HepG2 (cell line): Measurements from ENCODE around the gene TOX4. TPM values are rescaled to one million over a fixed set of nuclear protein-coding genes. Genes with fewer than 3 reads are reported as not detected.

Source experiments
- ATF7 ChIP-seq, 2 experiments: fragments of 450-650 bp in 1 of 2; sonication (generic) in 1 of 2; formaldehyde crosslinking in 1 of 2; IDR thresholded peaks; 2 replicates each; pipeline versions ENCODE4 v1.4.0 to v1.6.1; 2016 to 2020; ENCODE audit warnings: antibody characterized with exemption in 1 of 2, mild to moderate bottlenecking in 1 of 2, missing genetic modification reagents in 1 of 2
- E2F2 ChIP-seq: sonication (generic); formaldehyde crosslinking; IDR thresholded peaks from 2 replicates; pipeline ENCODE4 v1.4.0; 2020; ENCODE audit warnings: missing genetic modification reagents, borderline replicate concordance
- FOSL1 ChIP-seq: sonication (generic); formaldehyde crosslinking; IDR thresholded peaks from 2 replicates; pipeline ENCODE4 v1.9.0; 2021; ENCODE audit warnings: missing genetic modification reagents, borderline replicate concordance
- ISL2 ChIP-seq: sonication (generic); formaldehyde crosslinking; IDR thresholded peaks from 2 replicates; pipeline ENCODE4 v1.5.0; 2020; ENCODE audit warnings: missing genetic modification reagents
- KMT2A ChIP-seq: sonication (generic); formaldehyde crosslinking; IDR thresholded peaks from 2 replicates; pipeline ENCODE4 v1.4.0; 2020; ENCODE audit warnings: missing genetic modification reagents
- NFYC ChIP-seq: IDR thresholded peaks from 2 replicates; pipeline ENCODE4 v1.6.1; 2016; ENCODE audit warnings: missing genetic modification reagents, missing compliant biosample characterization
- PHF5A ChIP-seq: IDR thresholded peaks from one replicate; pipeline ENCODE4 v1.6.1; 2018; ENCODE audit warnings: low read depth, missing genetic modification reagents; ENCODE audit not compliant: unreplicated experiment
- RFX1 ChIP-seq: fragments of 450-650 bp; IDR thresholded peaks from 2 replicates; pipeline ENCODE4 v1.6.1; 2017
- SNRNP70 ChIP-seq: fragments of 200-400 bp; formaldehyde crosslinking; IDR thresholded peaks from 2 replicates; pipeline ENCODE4 v1.6.1; 2017; ENCODE audit warnings: mild to moderate bottlenecking, low read depth, low read length, moderate library complexity
- SP1 ChIP-seq, 2 experiments: fragments of 450-650 bp in 1 of 2; sonication (generic) in 1 of 2; formaldehyde crosslinking in 1 of 2; IDR thresholded peaks; 2 replicates each; pipeline versions ENCODE4 v1.4.0 to v1.6.1; 2016 to 2020; ENCODE audit warnings: missing genetic modification reagents in 1 of 2
- TCF12 ChIP-seq, 2 experiments: fragments of 450-650 bp in 1 of 2; sonication (generic) in 1 of 2; formaldehyde crosslinking in 1 of 2; IDR thresholded peaks; 2 replicates each; pipeline versions ENCODE4 v1.6.1 to v1.8.0; 2017 to 2022; ENCODE audit warnings: antibody characterized with exemption in 1 of 2, mild to moderate bottlenecking in 1 of 2, missing genetic modification reagents in 1 of 2, moderate library complexity in 1 of 2
- TOE1 ChIP-seq: sonication (generic); formaldehyde crosslinking; IDR thresholded peaks from 2 replicates; pipeline ENCODE4 v1.4.0; 2020; ENCODE audit warnings: mild to moderate bottlenecking, missing genetic modification reagents
- XRCC5 ChIP-seq: fragments of 200-400 bp; formaldehyde crosslinking; optimal IDR thresholded peaks from 2 replicates; pipeline ENCODE3; 2017; ENCODE audit warnings: mild to moderate bottlenecking, low read length
- ZMAT3 ChIP-seq: sonication (generic); formaldehyde crosslinking; conservative IDR thresholded peaks from 2 replicates; pipeline ENCODE4 v1.7.0; 2021; ENCODE audit warnings: missing genetic modification reagents
- ZMYM4 ChIP-seq: sonication (generic); formaldehyde crosslinking; IDR thresholded peaks from 2 replicates; pipeline ENCODE4 v1.8.1; 2023; ENCODE audit warnings: mild to moderate bottlenecking, missing genetic modification reagents
- ZNF205 ChIP-seq: IDR thresholded peaks from 2 replicates; pipeline ENCODE4 v1.6.1; 2018; ENCODE audit warnings: missing biosample characterization, missing genetic modification reagents
- ZNF224 ChIP-seq: sonication (generic); formaldehyde crosslinking; IDR thresholded peaks from 2 replicates; pipeline ENCODE4 v1.5.0; 2020; ENCODE audit warnings: mild to moderate bottlenecking, missing genetic modification reagents
- ZNF530 ChIP-seq: sonication (generic); formaldehyde crosslinking; IDR thresholded peaks from 2 replicates; pipeline ENCODE4 v1.5.0; 2020; ENCODE audit warnings: low read depth, mild to moderate bottlenecking, missing genetic modification reagents
- ZNF546 ChIP-seq: sonication (generic); formaldehyde crosslinking; conservative IDR thresholded peaks from 2 replicates; pipeline ENCODE4 v1.8.1; 2023; ENCODE audit warnings: mild to moderate bottlenecking, missing genetic modification reagents
- ZSCAN9 ChIP-seq: IDR thresholded peaks from 2 replicates; pipeline ENCODE4 v1.6.1; 2016; ENCODE audit warnings: borderline replicate concordance
- polyA plus RNA-seq, 8 experiments: library from polyadenylated mRNA; depleted of rRNA in 3 of 8; stranded (reverse) in 7 of 8; unstranded in 1 of 8; fragments of >200 nt; fragmentation: Illumina TruSeq in 4 of 8; extraction: Trizol in 4 of 8; gene quantifications; 2 replicates each; pipeline versions ENCODE4 v1.2.1 to v1.2.3, GENCODE V29; 2011 to 2016; ENCODE audit warnings: low read depth in 4 of 8, missing spikeins in 1 of 8, mixed read lengths in 1 of 8; ENCODE audit not compliant: insufficient read depth in 1 of 8
- total RNA-seq, 5 experiments: library from RNA; depleted of rRNA; stranded (reverse); fragments of >200 nt; fragmentation: Illumina TruSeq; extraction: Trizol; gene quantifications; 2 replicates each; pipeline ENCODE4 v1.2.3, GENCODE V29; 2016; ENCODE audit warnings: low read depth in 1 of 5
- TF ChIP-seq, protein P1 (sequence below): IDR thresholded peaks from 2 replicates; pipeline ENCODE4 v1.6.1; 2016
- TF ChIP-seq, protein P2 (sequence below): sonication (generic); formaldehyde crosslinking; IDR thresholded peaks from 2 replicates; pipeline ENCODE4 v1.4.0; 2020; ENCODE audit warnings: mild to moderate bottlenecking, missing genetic modification reagents
- TF ChIP-seq, protein P3 (sequence below): sonication (generic); formaldehyde crosslinking; IDR thresholded peaks from 2 replicates; pipeline ENCODE4 v1.4.0; 2020; ENCODE audit warnings: mild to moderate bottlenecking, missing genetic modification reagents

TOX4 gene
- total and polyA plus RNA-seq, 2 of the 13 experiments (the other 11 are each of a cell fraction or from before 2014, with no cell fraction given) = 71.8 to 163 TPM

DNA sequence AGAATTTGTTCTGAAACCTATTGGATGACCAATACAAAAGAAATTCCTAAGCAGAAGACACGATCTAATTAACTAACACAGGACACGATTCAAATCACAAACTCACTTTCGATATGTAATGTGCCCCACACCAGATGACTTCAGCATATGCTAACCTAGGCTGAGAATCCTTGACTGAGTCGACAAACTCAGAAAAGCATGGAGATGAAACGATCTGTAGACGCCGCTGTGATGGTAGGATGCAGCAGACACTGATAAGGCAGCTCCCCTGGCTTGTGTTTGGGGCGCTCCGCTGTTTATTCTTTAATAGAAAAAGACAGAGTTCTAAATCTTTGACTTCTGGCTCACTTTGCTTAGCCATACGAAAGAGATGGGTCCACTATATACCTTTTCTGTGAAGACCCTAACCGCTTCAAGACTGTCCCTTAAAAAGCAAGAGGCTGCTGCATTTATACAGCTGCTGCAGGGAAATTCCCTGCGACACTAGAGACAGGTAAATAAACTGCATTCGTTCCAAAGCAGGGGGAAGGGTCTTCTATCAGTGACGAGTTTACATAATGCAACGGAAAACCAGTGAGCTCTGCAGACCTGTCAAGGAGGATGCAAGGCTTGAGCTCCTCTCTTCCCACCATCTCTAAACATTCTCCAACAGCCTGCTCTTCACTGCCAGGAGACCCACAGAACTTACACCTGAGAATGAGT is 22.0 kb upstream of the TOX4 start (continued):
- TF ChIP-seq, protein P1, sequence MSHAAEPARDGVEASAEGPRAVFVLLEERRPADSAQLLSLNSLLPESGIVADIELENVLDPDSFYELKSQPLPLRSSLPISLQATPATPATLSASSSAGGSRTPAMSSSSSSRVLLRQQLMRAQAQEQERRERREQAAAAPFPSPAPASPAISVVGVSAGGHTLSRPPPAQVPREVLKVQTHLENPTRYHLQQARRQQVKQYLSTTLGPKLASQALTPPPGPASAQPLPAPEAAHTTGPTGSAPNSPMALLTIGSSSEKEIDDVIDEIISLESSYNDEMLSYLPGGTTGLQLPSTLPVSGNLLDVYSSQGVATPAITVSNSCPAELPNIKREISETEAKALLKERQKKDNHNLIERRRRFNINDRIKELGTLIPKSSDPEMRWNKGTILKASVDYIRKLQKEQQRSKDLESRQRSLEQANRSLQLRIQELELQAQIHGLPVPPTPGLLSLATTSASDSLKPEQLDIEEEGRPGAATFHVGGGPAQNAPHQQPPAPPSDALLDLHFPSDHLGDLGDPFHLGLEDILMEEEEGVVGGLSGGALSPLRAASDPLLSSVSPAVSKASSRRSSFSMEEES (CRISPR knock-in tag) = no peak
- TF ChIP-seq SNRNP70 = no peak
- TF ChIP-seq KMT2A = 0 out of 2 replicates have a peak, but pooled peaks have one; percentile 18
- TF ChIP-seq ZSCAN9 (CRISPR knock-in tag) = 0 out of 2 replicates have a peak, but pooled peaks have one; percentile 17
- no peak for TF ChIP-seq SP1 (IDR thresholded peaks at IDR 0.05)
- TF ChIP-seq SP1 (CRISPR knock-in tag; IDR thresholded peaks at IDR 0.05) = no peak
- TF ChIP-seq ATF7 (IDR thresholded peaks at IDR 0.05) = no peak
- TF ChIP-seq ATF7 (CRISPR knock-in tag; IDR thresholded peaks at IDR 0.05) = no peak
- no peak for TF ChIP-seq FOSL1 (CRISPR knock-in tag)
- no peak for TF ChIP-seq TCF12 (IDR thresholded peaks at IDR 0.05)
- TF ChIP-seq TCF12 (CRISPR knock-in tag; IDR thresholded peaks at IDR 0.05) = no peak
- TF ChIP-seq ZNF224 (CRISPR knock-in tag) = peak; percentile 2; the same call in 1 of the 2 replicates
- peak; percentile 30; the same call in 1 of the 2 replicates for TF ChIP-seq ZMAT3 (CRISPR knock-in tag)
- no peak for TF ChIP-seq PHF5A (CRISPR knock-in tag)
- TF ChIP-seq ZMYM4 (CRISPR knock-in tag) = no peak
- TF ChIP-seq XRCC5 = peak; percentile 15
- TF ChIP-seq, protein P2, sequence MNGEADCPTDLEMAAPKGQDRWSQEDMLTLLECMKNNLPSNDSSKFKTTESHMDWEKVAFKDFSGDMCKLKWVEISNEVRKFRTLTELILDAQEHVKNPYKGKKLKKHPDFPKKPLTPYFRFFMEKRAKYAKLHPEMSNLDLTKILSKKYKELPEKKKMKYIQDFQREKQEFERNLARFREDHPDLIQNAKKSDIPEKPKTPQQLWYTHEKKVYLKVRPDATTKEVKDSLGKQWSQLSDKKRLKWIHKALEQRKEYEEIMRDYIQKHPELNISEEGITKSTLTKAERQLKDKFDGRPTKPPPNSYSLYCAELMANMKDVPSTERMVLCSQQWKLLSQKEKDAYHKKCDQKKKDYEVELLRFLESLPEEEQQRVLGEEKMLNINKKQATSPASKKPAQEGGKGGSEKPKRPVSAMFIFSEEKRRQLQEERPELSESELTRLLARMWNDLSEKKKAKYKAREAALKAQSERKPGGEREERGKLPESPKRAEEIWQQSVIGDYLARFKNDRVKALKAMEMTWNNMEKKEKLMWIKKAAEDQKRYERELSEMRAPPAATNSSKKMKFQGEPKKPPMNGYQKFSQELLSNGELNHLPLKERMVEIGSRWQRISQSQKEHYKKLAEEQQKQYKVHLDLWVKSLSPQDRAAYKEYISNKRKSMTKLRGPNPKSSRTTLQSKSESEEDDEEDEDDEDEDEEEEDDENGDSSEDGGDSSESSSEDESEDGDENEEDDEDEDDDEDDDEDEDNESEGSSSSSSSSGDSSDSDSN (CRISPR knock-in tag) = no peak
- TF ChIP-seq ISL2 = 0 out of 2 replicates have a peak, but pooled peaks have one; percentile 25
- TF ChIP-seq ZNF205 (CRISPR knock-in tag) = no peak
- TF ChIP-seq, protein P3, sequence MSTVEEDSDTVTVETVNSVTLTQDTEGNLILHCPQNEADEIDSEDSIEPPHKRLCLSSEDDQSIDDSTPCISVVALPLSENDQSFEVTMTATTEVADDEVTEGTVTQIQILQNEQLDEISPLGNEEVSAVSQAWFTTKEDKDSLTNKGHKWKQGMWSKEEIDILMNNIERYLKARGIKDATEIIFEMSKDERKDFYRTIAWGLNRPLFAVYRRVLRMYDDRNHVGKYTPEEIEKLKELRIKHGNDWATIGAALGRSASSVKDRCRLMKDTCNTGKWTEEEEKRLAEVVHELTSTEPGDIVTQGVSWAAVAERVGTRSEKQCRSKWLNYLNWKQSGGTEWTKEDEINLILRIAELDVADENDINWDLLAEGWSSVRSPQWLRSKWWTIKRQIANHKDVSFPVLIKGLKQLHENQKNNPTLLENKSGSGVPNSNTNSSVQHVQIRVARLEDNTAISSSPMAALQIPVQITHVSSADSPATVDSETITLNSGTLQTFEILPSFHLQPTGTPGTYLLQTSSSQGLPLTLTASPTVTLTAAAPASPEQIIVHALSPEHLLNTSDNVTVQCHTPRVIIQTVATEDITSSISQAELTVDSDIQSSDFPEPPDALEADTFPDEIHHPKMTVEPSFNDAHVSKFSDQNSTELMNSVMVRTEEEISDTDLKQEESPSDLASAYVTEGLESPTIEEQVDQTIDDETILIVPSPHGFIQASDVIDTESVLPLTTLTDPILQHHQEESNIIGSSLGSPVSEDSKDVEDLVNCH (CRISPR knock-in tag) = no peak
- TF ChIP-seq NFYC (CRISPR knock-in tag) = no peak
- 0 out of 2 replicates have a peak, but pooled peaks have one; percentile 20 for TF ChIP-seq E2F2 (CRISPR knock-in tag)
- no peak for TF ChIP-seq TOE1
- TF ChIP-seq ZNF530 (CRISPR knock-in tag) = no peak
- TF ChIP-seq ZNF546 (CRISPR knock-in tag) = no peak
- TF ChIP-seq RFX1 = no peak
